ENCODE results near the gene ADM2.
"Not testable (repeated sequence)": the region's sequence is repeated elsewhere in the genome, so short reads cannot be mapped to it uniquely, and the experiment has no call there.

The ADM2 gene

DNA sequence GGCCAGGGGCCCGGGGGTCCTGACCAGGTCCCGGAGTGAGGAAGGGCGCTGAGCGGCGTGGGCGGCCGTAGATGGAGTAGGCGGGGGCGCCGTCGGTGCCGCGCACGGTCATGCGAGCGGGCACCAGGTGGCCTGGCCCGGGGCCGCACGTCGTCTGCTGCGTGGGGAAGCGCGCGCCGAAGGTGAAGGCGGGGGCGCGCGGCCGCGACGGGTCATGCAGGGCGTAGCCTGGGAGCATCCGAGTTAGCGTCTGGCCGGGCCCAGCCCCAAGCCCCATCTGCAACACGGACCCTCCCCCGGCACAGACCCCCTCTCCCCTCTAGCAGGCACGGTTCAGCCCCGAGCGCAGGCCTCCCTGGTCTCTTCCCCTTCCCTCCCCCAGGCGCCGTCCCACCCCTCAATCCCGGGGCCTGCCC is 50.2 kb downstream of the ADM2 start:
- H3K27ac ChIP-seq: peak overlapping the region; percentile 34
- in situ Hi-C loops (cut with HindIII; ENCODE audit: low pct_ligation_motif_present, low sequenced_read_pairs): no loop called here
- H3K27me3 ChIP-seq (replicated peaks): no peaks in the 10 kb centered on the region
- H3K4me3 ChIP-seq (ENCODE audit: low read depth, low read length): peak overlapping the region; percentile 48
- TF ChIP-seq, protein P1, sequence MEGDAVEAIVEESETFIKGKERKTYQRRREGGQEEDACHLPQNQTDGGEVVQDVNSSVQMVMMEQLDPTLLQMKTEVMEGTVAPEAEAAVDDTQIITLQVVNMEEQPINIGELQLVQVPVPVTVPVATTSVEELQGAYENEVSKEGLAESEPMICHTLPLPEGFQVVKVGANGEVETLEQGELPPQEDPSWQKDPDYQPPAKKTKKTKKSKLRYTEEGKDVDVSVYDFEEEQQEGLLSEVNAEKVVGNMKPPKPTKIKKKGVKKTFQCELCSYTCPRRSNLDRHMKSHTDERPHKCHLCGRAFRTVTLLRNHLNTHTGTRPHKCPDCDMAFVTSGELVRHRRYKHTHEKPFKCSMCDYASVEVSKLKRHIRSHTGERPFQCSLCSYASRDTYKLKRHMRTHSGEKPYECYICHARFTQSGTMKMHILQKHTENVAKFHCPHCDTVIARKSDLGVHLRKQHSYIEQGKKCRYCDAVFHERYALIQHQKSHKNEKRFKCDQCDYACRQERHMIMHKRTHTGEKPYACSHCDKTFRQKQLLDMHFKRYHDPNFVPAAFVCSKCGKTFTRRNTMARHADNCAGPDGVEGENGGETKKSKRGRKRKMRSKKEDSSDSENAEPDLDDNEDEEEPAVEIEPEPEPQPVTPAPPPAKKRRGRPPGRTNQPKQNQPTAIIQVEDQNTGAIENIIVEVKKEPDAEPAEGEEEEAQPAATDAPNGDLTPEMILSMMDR (IDR thresholded peaks at IDR 0.05; ENCODE audit: low read depth, low read length, missing control alignments): no peak
- H3K36me3 ChIP-seq (replicated peaks): no peaks in the 10 kb centered on the region
- DNase-seq: no peak

DNA sequence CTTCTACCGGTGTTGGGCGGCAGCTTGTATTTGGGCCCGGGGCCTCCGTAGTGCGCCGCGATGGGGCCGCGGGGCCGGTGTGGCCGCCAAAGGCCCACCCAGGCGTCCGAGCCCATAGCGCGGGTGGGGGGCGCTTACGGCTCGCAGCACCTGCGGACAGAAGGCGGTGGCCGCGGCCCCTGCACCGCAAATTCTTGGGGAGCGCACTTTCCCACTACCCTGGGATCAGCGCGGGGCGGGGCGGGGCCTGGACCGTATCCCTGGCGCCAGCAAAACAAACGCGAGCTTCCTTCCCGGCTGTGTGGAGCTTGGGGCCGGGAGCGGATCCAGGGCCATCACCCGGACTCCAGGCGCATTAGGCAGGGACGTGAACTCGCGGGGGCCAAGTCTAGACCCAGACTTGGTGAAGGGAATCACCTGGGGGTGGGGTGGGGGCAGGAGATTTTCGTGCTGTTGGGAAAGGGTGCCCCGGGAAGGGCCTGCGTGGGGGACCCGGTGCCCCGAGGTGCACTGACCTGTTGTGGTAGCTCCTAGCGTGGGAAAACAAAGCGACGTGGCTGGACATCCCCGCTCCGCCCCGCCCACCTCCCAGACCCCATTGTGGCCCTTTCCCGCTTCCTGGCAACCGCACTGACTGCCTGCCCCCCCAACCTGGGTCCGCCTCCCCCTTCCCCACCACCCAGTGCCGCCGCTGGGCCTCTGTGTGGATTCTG is 50.8 kb downstream of the ADM2 start:
- H3K36me3 ChIP-seq (replicated peaks): no peaks in the 10 kb centered on the region
- TF ChIP-seq, protein P1 (IDR thresholded peaks at IDR 0.05; ENCODE audit: low read depth, low read length, missing control alignments): no peak
- peak overlapping the region; percentile 48 for H3K4me3 ChIP-seq (ENCODE audit: low read depth, low read length)
- H3K27me3 ChIP-seq (replicated peaks): no peaks in the 10 kb centered on the region
- H3K27ac ChIP-seq: peak overlapping the region; percentile 34
- in situ Hi-C loops (cut with HindIII; ENCODE audit: low pct_ligation_motif_present, low sequenced_read_pairs): no loop called here
- peak; percentile 57 for DNase-seq

DNA sequence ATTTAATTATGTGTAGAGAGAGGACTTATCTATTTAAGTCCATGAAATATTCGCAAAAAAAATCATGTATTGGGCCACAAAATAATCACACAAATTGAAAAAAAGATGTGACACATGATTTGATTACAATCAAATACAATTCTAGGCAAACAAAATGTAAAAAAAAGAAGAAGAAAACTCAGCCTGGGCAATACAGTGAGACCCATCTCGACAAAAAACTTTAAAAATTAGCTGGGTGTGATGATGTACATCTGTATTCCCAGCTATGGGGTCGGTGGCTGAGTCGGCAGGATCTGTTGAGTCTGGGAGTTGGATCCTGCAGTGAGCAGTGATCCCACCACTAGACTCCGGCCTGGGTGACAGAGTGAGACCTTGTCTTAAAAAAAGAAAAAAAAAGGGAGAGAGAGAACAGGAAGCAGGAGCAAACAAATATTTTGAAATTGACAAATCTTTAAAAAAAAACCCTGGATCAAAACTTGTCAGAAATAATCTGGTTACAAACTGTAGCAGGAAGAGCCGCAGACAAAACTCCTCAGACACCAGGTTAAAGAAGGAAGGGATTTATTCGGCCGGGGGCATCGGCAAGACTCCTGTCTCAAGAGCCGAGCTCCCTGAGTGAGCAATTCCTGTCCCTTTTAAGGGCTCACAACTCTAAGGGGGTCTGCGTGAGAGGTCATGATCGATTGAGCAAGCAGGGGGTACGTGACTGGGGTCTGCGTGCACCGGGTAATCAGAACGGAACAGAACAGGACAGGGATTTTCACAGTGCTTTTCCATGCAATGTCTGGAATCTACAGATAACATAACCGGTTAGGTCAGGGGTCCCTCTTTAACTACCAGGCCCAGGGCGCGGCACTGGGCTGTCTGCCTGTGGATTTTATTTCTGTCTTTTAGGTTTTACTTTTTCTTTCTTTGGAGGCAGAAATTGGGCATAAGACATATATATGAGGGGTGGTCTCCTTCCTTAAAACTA is 51.8 kb downstream of the ADM2 start:
- in situ Hi-C loops (cut with HindIII; ENCODE audit: low pct_ligation_motif_present, low sequenced_read_pairs): no loop called here
- Histone ChIP-seq H3K4me3 (ENCODE audit: low read depth, low read length) (no peak overlapping the region), H3K36me3 (replicated peaks) (no peaks in the 10 kb centered on the region), H3K27ac (no peak overlapping the region), H3K27me3 (replicated peaks) (no peaks in the 10 kb centered on the region)
- TF ChIP-seq, protein P1 (IDR thresholded peaks at IDR 0.05; ENCODE audit: low read depth, low read length, missing control alignments): no peak
- DNase-seq: no peak

DNA sequence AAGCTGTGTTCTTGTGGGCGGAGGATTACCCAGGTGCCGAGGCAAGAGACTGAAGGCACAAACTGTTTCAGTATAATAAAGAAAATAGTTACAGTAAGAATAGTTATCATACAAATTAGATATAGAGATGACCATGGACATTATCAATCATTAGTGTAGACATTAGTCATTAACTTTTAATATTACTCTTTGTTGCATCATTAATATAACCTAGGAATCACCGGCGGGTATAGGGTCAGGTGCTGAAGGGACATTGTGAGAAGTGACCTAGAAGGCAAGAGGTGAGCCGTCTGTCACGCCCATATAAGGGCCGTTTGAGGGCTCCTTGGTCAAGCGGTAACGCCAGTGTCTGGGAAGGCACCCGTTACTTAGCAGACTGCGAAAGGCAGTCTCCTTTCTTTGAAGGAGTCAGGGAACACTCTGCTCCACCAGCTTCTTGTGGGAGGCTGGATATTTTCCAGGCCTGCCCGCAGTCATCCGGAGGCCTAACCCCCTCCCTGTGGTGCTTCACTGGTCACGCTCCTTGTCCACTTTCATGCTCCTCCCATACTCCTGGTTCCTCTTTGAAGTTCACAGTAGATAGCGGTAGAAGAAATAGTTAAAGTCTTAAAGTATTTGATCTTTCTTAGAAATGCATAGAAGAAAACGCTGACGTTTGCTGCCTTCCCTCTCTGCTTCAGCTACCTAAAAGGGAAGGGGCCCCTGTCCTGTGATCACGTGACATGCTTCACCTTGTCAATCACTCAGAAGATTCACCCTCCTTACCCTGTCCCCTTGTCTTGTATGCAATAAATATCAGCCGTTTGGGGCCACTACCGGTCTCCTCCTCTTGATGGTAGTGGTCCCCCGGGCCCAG is 52.7 kb downstream of the ADM2 start:
- H3K27ac ChIP-seq; H3K36me3 ChIP-seq (replicated peaks); H3K4me3 ChIP-seq (ENCODE audit: low read depth, low read length); in situ Hi-C loops (cut with HindIII; ENCODE audit: low pct_ligation_motif_present, low sequenced_read_pairs); H3K27me3 ChIP-seq (replicated peaks); DNase-seq: not testable (repeated sequence)

DNA sequence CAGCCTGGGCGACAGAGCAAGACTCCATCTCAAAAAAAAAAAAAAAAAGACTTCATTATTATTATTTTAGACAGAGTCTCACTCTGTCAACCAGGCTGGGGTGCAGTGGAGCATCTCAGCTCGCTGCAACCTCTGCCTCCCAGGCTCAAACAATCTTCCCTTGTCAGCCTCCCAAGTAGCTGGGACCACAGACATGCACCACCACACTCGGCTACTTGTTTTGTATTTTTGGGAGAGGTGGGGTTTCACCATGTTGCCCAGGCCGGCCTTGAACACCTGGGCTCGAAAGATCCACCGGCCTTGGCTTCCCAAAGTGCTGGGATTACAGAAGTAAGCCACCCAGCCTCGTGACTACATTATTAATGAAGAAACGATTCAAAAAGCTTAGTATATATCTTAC is 53.8 kb downstream of the ADM2 start:
- Histone ChIP-seq H3K36me3 (replicated peaks) (no peaks in the 10 kb centered on the region), H3K27ac (no peak overlapping the region), H3K4me3 (ENCODE audit: low read depth, low read length) (no peak overlapping the region), H3K27me3 (replicated peaks) (no peaks in the 10 kb centered on the region)
- in situ Hi-C loops (cut with HindIII; ENCODE audit: low pct_ligation_motif_present, low sequenced_read_pairs): no loop called here
- DNase-seq: no peak
- TF ChIP-seq, protein P1 (IDR thresholded peaks at IDR 0.05; ENCODE audit: low read depth, low read length, missing control alignments): no peak

Data from brain microvascular endothelial cell (primary cell).